SHP77 (cell line): ENCODE measurements around the gene CMKLR1.

ENCODE experiments used
- DNase-seq, 2 experiments: peaks; one replicate each; lab custom pipeline; 2025; lab: John Stamatoyannopoulos, UW

The CMKLR1 gene

GRCh38 chr12:108315486-108316105 is 23.5 kb downstream of the CMKLR1 start:
- no peak for DNase-seq

- DNase-seq = no peak
These were observed 25.3 kb downstream of the CMKLR1 start for GRCh38 chr12:108313606-108314351.

GRCh38 chr12:108313241-108313605 is 25.9 kb downstream of the CMKLR1 start:
- DNase-seq = no peak

- no peak for DNase-seq
These were observed 26.4 kb downstream of the CMKLR1 start for GRCh38 chr12:108312693-108313189.

- DNase-seq = no peak
These were observed 26.9 kb downstream of the CMKLR1 start for GRCh38 chr12:108312073-108312659.

- DNase-seq = no peak
These were observed 27.5 kb downstream of the CMKLR1 start for GRCh38 chr12:108311605-108312004.

GRCh38 chr12:108310489-108310888 is 28.6 kb downstream of the CMKLR1 start:
- no peak for DNase-seq

GRCh38 chr12:108309674-108310312 is 29.3 kb downstream of the CMKLR1 start:
- no peak for DNase-seq

- no peak for DNase-seq
These were observed 30.6 kb downstream of the CMKLR1 start for GRCh38 chr12:108308395-108309085.

GRCh38 chr12:108307006-108307405 is 32.1 kb downstream of the CMKLR1 start:
- no peak for DNase-seq

- no peak for DNase-seq
These were observed 32.6 kb downstream of the CMKLR1 start for GRCh38 chr12:108306506-108306905.

- no peak for DNase-seq
These were observed 33.1 kb downstream of the CMKLR1 start for GRCh38 chr12:108305991-108306501.

- DNase-seq = no peak
These were observed 33.6 kb downstream of the CMKLR1 start for GRCh38 chr12:108305520-108305919.

GRCh38 chr12:108304633-108305032 is 34.5 kb downstream of the CMKLR1 start:
- DNase-seq = no peak

- no peak for DNase-seq
These were observed 35.4 kb downstream of the CMKLR1 start for GRCh38 chr12:108303703-108304102.

GRCh38 chr12:108302403-108303311 is 36.5 kb downstream of the CMKLR1 start:
- DNase-seq = no peak

- no peak for DNase-seq
These were observed 37.1 kb downstream of the CMKLR1 start for GRCh38 chr12:108302016-108302402.

GRCh38 chr12:108301346-108301745 is 37.8 kb downstream of the CMKLR1 start:
- DNase-seq = no peak

GRCh38 chr12:108299980-108300696 is 39.0 kb downstream of the CMKLR1 start:
- DNase-seq = no peak

- DNase-seq = no peak
These were observed 39.6 kb downstream of the CMKLR1 start for GRCh38 chr12:108299516-108299915.
